Measurements from ENCODE around the gene PROCA1. TPM values are rescaled to one million over a fixed set of nuclear protein-coding genes. Genes with fewer than 3 reads are reported as not detected.

PROCA1 gene
- total and polyA plus RNA-seq, 2 of the 13 experiments (the other 11 are each of a cell fraction or from before 2014, with no cell fraction given), result 0.73 to 1.5 TPM

DNA sequence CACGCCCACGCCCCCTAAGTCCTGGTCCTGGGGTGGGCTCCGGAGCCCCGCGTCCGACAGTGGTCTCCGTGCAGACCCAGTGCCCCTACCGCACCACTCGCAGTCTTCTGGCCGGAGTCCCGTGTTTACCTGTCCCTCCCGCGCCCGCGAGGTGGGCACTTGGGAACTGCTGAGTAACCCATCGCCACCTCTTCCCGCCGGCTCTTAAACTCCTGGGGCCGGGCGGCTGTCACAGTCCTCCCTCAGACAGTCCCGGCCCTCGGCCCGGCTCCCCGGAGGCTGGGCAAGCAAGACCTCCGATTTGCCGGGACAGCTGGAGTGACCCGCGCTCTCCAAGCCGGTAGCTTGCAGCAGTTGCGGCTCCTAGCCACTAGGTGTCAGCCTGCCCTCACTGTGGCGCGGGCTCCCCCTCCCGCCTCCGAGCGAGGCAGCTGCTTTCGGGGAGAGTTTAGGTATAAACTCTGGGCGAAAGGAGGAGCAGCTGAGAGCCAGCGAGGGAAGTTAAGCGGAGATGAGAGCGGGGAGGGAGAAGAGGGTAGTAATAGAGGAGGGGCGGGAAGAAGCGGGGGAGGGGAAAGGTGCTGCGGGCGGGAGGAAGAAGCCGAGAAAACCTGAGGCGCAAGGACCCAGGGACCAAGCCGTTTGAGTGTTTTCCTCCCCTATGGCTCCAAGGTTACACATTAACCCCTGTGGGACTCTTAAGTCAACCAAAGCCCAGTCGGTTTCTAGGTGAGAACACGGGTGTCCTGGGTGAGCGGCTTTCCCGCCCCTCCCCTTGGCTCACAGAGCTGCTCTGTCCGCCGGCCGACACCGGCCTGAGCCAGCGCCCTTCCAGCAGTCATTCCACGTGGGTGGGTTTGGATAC lies 15.2 kb upstream of the PROCA1 start (continued):
- TF ChIP-seq ZFP37 (CRISPR knock-in tag; IDR thresholded peaks at IDR 0.05; ENCODE audit: borderline replicate concordance) (peak; percentile 63; the same call in 1 of the 2 replicates), ZFP36L2 (CRISPR knock-in tag; IDR thresholded peaks at IDR 0.05) (no peak), THAP11 (CRISPR knock-in tag; IDR thresholded peaks at IDR 0.05) (peak; percentile 80), ZFX (CRISPR knock-in tag; IDR thresholded peaks at IDR 0.05; ENCODE audit: low read depth) (peak; percentile 53), LCORL (IDR thresholded peaks at IDR 0.05) (no peak), LCORL (CRISPR knock-in tag; IDR thresholded peaks at IDR 0.05) (peak; percentile 92), ZSCAN12 (CRISPR knock-in tag; IDR thresholded peaks at IDR 0.05) (0 out of 2 replicates have a peak, but pooled peaks have one; percentile 12), KDM4B (CRISPR knock-in tag; IDR thresholded peaks at IDR 0.05) (0 out of 2 replicates have a peak, but pooled peaks have one; percentile 23), GATAD1 (CRISPR knock-in tag; IDR thresholded peaks at IDR 0.05) (peak; percentile 77; the same call in 1 of the 2 replicates), ZNF709 (CRISPR knock-in tag; IDR thresholded peaks at IDR 0.05) (0 out of 2 replicates have a peak, but pooled peaks have one; percentile 54), CBX5 (CRISPR knock-in tag; IDR thresholded peaks at IDR 0.05; ENCODE audit: borderline replicate concordance) (0 out of 2 replicates have a peak, but pooled peaks have one; percentile 51), ARHGAP35 (CRISPR knock-in tag; IDR thresholded peaks at IDR 0.05; ENCODE audit: borderline replicate concordance) (peak; percentile 85), ZNF777 (CRISPR knock-in tag; IDR thresholded peaks at IDR 0.05) (0 out of 2 replicates have a peak, but pooled peaks have one; percentile 23), MXD1 (CRISPR knock-in tag; IDR thresholded peaks at IDR 0.05) (peak; percentile 51; the same call in 1 of the 2 replicates), TCF7L2 (IDR thresholded peaks at IDR 0.05; ENCODE audit: low read depth, low read length) (no peak)
- TF ChIP-seq, protein P1, sequence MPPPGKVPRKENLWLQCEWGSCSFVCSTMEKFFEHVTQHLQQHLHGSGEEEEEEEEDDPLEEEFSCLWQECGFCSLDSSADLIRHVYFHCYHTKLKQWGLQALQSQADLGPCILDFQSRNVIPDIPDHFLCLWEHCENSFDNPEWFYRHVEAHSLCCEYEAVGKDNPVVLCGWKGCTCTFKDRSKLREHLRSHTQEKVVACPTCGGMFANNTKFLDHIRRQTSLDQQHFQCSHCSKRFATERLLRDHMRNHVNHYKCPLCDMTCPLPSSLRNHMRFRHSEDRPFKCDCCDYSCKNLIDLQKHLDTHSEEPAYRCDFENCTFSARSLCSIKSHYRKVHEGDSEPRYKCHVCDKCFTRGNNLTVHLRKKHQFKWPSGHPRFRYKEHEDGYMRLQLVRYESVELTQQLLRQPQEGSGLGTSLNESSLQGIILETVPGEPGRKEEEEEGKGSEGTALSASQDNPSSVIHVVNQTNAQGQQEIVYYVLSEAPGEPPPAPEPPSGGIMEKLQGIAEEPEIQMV (CRISPR knock-in tag; IDR thresholded peaks at IDR 0.05; ENCODE audit: low read depth), result peak; percentile 55; the same call in 1 of the 2 replicates
- TF ChIP-seq, protein P2, sequence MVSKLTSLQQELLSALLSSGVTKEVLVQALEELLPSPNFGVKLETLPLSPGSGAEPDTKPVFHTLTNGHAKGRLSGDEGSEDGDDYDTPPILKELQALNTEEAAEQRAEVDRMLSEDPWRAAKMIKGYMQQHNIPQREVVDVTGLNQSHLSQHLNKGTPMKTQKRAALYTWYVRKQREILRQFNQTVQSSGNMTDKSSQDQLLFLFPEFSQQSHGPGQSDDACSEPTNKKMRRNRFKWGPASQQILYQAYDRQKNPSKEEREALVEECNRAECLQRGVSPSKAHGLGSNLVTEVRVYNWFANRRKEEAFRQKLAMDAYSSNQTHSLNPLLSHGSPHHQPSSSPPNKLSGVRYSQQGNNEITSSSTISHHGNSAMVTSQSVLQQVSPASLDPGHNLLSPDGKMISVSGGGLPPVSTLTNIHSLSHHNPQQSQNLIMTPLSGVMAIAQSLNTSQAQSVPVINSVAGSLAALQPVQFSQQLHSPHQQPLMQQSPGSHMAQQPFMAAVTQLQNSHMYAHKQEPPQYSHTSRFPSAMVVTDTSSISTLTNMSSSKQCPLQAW (CRISPR knock-in tag; IDR thresholded peaks at IDR 0.05), result peak; percentile 63
- TF ChIP-seq, protein P3, sequence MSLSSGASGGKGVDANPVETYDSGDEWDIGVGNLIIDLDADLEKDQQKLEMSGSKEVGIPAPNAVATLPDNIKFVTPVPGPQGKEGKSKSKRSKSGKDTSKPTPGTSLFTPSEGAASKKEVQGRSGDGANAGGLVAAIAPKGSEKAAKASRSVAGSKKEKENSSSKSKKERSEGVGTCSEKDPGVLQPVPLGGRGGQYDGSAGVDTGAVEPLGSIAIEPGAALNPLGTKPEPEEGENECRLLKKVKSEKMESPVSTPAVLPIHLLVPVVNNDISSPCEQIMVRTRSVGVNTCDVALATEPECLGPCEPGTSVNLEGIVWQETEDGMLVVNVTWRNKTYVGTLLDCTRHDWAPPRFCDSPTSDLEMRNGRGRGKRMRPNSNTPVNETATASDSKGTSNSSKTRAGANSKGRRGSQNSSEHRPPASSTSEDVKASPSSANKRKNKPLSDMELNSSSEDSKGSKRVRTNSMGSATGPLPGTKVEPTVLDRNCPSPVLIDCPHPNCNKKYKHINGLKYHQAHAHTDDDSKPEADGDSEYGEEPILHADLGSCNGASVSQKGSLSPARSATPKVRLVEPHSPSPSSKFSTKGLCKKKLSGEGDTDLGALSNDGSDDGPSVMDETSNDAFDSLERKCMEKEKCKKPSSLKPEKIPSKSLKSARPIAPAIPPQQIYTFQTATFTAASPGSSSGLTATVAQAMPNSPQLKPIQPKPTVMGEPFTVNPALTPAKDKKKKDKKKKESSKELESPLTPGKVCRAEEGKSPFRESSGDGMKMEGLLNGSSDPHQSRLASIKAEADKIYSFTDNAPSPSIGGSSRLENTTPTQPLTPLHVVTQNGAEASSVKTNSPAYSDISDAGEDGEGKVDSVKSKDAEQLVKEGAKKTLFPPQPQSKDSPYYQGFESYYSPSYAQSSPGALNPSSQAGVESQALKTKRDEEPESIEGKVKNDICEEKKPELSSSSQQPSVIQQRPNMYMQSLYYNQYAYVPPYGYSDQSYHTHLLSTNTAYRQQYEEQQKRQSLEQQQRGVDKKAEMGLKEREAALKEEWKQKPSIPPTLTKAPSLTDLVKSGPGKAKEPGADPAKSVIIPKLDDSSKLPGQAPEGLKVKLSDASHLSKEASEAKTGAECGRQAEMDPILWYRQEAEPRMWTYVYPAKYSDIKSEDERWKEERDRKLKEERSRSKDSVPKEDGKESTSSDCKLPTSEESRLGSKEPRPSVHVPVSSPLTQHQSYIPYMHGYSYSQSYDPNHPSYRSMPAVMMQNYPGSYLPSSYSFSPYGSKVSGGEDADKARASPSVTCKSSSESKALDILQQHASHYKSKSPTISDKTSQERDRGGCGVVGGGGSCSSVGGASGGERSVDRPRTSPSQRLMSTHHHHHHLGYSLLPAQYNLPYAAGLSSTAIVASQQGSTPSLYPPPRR (CRISPR knock-in tag; IDR thresholded peaks at IDR 0.05; ENCODE audit: borderline replicate concordance), result peak; percentile 65; the same call in 1 of the 2 replicates
- TF ChIP-seq, protein P4, sequence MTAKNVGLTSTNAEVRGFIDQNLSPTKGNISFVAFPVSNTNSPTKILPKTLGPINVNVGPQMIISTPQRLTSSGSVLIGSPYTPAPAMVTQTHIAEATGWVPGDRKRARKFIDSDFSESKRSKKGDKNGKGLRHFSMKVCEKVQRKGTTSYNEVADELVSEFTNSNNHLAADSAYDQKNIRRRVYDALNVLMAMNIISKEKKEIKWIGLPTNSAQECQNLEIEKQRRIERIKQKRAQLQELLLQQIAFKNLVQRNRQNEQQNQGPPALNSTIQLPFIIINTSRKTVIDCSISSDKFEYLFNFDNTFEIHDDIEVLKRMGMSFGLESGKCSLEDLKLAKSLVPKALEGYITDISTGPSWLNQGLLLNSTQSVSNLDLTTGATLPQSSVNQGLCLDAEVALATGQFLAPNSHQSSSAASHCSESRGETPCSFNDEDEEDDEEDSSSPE (CRISPR knock-in tag; IDR thresholded peaks at IDR 0.05), result peak; percentile 37; the same call in 1 of the 2 replicates

Data from HepG2 (cell line).